ENCODE results near the gene CDK10. TPM values are rescaled to one million over a fixed set of nuclear protein-coding genes. Genes with fewer than 3 reads are reported as not detected.

The CDK10 gene
- total and polyA plus RNA-seq, 4 donors: 52.0 to 92.7 (median 70.0) TPM

DNA sequence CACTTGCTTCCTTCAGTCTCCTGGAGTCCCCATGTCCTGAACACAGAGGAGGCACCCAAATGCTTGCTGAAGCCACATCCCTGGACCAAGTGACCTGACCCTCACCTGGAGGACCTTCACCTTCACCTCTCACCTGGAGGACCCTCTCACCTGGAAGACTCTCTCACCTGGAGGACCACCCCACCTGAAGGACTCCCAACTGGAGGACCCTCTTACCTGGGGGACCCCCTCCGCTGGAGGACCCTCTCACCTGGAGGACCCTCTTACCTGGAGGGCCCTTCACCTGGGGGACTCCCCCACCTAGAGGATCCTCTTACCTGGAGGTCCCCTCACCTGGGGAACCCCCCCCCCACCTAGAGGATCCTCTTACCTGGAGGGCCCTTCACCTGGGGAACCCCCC lies 573 bp upstream of the CDK10 start:
- Histone ChIP-seq H3K4me1 (ENCODE audit: control insufficient read depth in 5 of 5, insufficient read depth in 5 of 5, low read length in 5 of 5) (peaks cover 0 to 9% (median 4%) of the 10 kb centered on the region in 5 donors), H3K36me3 (ENCODE audit: control insufficient read depth in 4 of 4, insufficient read depth in 4 of 4, low read length in 4 of 4) (peaks cover 0 to 14% (median 7%) of the 10 kb centered on the region in 4 donors), H3K27me3 (ENCODE audit: control insufficient read depth in 3 of 3, insufficient read depth in 3 of 3, low read length in 2 of 3) (no peaks in the 10 kb centered on the region), H3K4me3 (no peak overlapping the region), H3K27ac (ENCODE audit: low read depth in 1 of 2, low read length in 1 of 2) (no peak overlapping the region), H3K9ac (ENCODE audit: insufficient read depth in 1 of 2, low read length in 2 of 2) (no peak overlapping the region), H3K9me3 (ENCODE audit: control insufficient read depth in 4 of 4, insufficient read depth in 3 of 4, low read length in 3 of 4) (peaks cover 0 to 3% (median 0%) of the 10 kb centered on the region in 4 donors)
- ATAC-seq (ENCODE audit: insufficient read depth, low FRiP score) (no peak), DNase-seq (peak in 1 of 3 donors; percentile 21)
- 88 to 100% methylated on average over 1 of the region's 1 CpG for WGBS, 2 donors
- TF ChIP-seq, protein P1, sequence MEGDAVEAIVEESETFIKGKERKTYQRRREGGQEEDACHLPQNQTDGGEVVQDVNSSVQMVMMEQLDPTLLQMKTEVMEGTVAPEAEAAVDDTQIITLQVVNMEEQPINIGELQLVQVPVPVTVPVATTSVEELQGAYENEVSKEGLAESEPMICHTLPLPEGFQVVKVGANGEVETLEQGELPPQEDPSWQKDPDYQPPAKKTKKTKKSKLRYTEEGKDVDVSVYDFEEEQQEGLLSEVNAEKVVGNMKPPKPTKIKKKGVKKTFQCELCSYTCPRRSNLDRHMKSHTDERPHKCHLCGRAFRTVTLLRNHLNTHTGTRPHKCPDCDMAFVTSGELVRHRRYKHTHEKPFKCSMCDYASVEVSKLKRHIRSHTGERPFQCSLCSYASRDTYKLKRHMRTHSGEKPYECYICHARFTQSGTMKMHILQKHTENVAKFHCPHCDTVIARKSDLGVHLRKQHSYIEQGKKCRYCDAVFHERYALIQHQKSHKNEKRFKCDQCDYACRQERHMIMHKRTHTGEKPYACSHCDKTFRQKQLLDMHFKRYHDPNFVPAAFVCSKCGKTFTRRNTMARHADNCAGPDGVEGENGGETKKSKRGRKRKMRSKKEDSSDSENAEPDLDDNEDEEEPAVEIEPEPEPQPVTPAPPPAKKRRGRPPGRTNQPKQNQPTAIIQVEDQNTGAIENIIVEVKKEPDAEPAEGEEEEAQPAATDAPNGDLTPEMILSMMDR (IDR thresholded peaks at IDR 0.05; ENCODE audit: control extremely low read depth, extremely low read depth): no peak

DNA sequence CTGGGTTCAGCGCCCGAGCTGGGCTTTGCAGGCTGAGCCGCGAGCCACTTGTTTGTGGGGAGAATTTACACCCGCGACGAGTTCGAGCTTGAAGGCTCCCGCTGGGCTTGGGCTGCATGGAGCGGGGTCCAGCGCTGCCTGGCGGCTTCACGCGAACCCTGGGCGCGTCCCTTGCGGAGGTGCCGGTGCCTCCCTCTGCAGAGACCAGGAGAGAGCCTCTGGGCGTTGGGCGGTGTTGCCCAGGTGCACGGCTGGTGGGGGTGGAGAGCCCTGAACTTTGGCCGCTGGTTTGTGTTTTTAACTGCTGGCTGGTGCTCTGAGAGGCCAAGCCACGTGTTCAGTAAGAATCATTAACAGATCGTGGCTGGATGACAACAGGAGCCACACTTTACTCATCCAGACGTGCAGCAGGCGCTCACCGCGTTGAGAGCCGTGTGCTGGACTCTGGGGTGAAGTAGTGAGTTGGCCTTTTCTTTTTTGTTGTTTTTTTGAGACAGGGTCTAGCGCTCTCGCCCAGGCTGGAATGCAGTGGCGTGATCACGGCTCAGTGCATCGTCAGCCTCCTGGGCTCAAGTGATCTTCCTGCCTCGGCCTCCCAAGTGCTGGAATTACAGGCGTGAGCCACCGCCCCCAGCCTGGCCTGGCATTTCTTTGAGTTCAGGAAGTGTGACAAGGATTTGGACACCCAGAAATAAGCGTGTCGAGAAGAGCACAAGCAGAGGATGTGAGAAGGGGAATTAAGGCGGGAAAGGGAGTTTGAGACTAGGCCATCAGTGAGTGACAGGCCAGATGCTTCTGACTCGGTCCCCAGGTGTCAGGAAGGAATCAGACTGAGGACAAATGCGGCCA lies 827 bp downstream of the CDK10 start:
- H3K36me3 ChIP-seq (ENCODE audit: control insufficient read depth in 4 of 4, insufficient read depth in 4 of 4, low read length in 4 of 4): peaks cover 2 to 23% (median 13%) of the 10 kb centered on the region in 4 donors
- DNase-seq (peak; percentile 18 to 48 (median 47)), ATAC-seq (ENCODE audit: insufficient read depth, low FRiP score) (peak; percentile 32)
- H3K27me3 ChIP-seq (ENCODE audit: control insufficient read depth in 3 of 3, insufficient read depth in 3 of 3, low read length in 2 of 3): no peaks in the 10 kb centered on the region
- peak overlapping the region; percentile 19 to 65 for H3K9ac ChIP-seq (ENCODE audit: insufficient read depth in 1 of 2, low read length in 2 of 2)
- TF ChIP-seq, protein P1 (IDR thresholded peaks at IDR 0.05; ENCODE audit: control extremely low read depth, extremely low read depth): no peak
- H3K4me1 ChIP-seq (ENCODE audit: control insufficient read depth in 5 of 5, insufficient read depth in 5 of 5, low read length in 5 of 5): peaks cover 0 to 9% (median 4%) of the 10 kb centered on the region in 5 donors
- 10 to 16% methylated on average over 40 to 42 of the region's 42 CpGs for WGBS, 2 donors
- peak overlapping the region; percentile 37 to 95 for H3K27ac ChIP-seq (ENCODE audit: low read depth in 1 of 2, low read length in 1 of 2)
- peaks cover 0 to 3% (median 0%) of the 10 kb centered on the region in 4 donors for H3K9me3 ChIP-seq (ENCODE audit: control insufficient read depth in 4 of 4, insufficient read depth in 3 of 4, low read length in 3 of 4)
- peak overlapping the region; percentile 92 for H3K4me3 ChIP-seq

DNA sequence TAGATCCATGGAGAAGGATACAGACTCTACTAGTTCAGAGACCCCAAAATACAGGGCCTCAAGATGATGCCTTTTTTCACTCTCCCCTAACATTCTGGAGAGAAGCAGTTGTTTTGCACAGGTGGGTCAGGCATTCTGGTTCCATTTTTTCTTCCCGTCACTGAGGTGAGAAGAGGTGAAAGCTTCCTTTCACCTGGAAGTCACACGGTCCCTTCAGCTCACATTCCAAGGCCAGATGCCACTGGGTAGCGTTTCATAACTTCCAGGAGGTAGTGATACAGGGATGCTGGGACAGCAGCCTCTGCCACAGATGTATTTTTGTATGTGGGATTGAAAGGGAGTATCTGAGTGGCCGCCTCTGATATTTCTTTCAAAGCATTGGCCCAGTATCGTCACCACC lies 1.9 kb downstream of the CDK10 start:
- no peak overlapping the region for H3K9ac ChIP-seq (ENCODE audit: insufficient read depth in 1 of 2, low read length in 2 of 2)
- H3K27ac ChIP-seq (ENCODE audit: low read depth in 1 of 2, low read length in 1 of 2): no peak overlapping the region
- WGBS, 2 donors: 94 to 96% methylated on average over 5 of the region's 5 CpGs
- H3K9me3 ChIP-seq (ENCODE audit: control insufficient read depth in 4 of 4, insufficient read depth in 3 of 4, low read length in 3 of 4): peaks cover 0 to 3% (median 0%) of the 10 kb centered on the region in 4 donors
- ATAC-seq (ENCODE audit: insufficient read depth, low FRiP score) (no peak), DNase-seq (no peak)
- TF ChIP-seq, protein P1 (IDR thresholded peaks at IDR 0.05; ENCODE audit: control extremely low read depth, extremely low read depth): no peak
- peaks cover 4 to 25% (median 16%) of the 10 kb centered on the region in 4 donors for H3K36me3 ChIP-seq (ENCODE audit: control insufficient read depth in 4 of 4, insufficient read depth in 4 of 4, low read length in 4 of 4)
- H3K27me3 ChIP-seq (ENCODE audit: control insufficient read depth in 3 of 3, insufficient read depth in 3 of 3, low read length in 2 of 3): no peaks in the 10 kb centered on the region
- peaks cover 0 to 9% (median 4%) of the 10 kb centered on the region in 5 donors for H3K4me1 ChIP-seq (ENCODE audit: control insufficient read depth in 5 of 5, insufficient read depth in 5 of 5, low read length in 5 of 5)
- no peak overlapping the region for H3K4me3 ChIP-seq
